ENCODE data around the gene CKS2.
"Not testable (repeated sequence)": the region's sequence is repeated elsewhere in the genome, so short reads cannot be mapped to it uniquely, and the experiment has no call there.

CKS2 gene

GRCh38 chr9:89342948-89343347 lies 32.0 kb downstream of the CKS2 start:
- no peaks in the 10 kb centered on the region for H3K27me3 ChIP-seq (ENCODE audit: low read length)
- TF ChIP-seq CTCF (IDR thresholded peaks at IDR 0.05; ENCODE audit: insufficient read depth, low read length, poor library complexity, severe bottlenecking) (no peak), EZH2phosphoT487 (conservative IDR thresholded peaks at IDR 0.05; ENCODE audit: low read length) (no peak)
- no peaks in the 10 kb centered on the region for H3F3A ChIP-seq (ENCODE audit: insufficient read depth)
- no peak overlapping the region for H3K4me3 ChIP-seq (ENCODE audit: insufficient read depth, low read length, poor library complexity, severe bottlenecking)
- H3K9me3 ChIP-seq (ENCODE audit: insufficient read depth, low read length) = no peaks in the 10 kb centered on the region
- no peaks in the 10 kb centered on the region for H3K9me2 ChIP-seq (replicated peaks; ENCODE audit: insufficient read depth, low read length)
- H2AFZ ChIP-seq (ENCODE audit: low read depth, low read length, severe bottlenecking) = no peak overlapping the region
- no peaks in the 10 kb centered on the region for H3K79me2 ChIP-seq (ENCODE audit: insufficient read depth, low read length)
- peaks cover 56% of the 10 kb centered on the region for H3K36me3 ChIP-seq (ENCODE audit: low read length)
- H4K20me1 ChIP-seq (ENCODE audit: low read depth, low read length) = no peaks in the 10 kb centered on the region
- no peak overlapping the region for H3K4me2 ChIP-seq (ENCODE audit: low read depth, low read length, poor library complexity, severe bottlenecking)
- no peak overlapping the region for H3K9ac ChIP-seq (ENCODE audit: low read length)
- H3K27ac ChIP-seq (ENCODE audit: low read depth, low read length) = no peak overlapping the region

- not testable (repeated sequence) for H2AFZ ChIP-seq (ENCODE audit: low read depth, low read length, severe bottlenecking); H3K9ac ChIP-seq (ENCODE audit: low read length); H3F3A ChIP-seq (ENCODE audit: insufficient read depth); H3K79me2 ChIP-seq (ENCODE audit: insufficient read depth, low read length); H3K27ac ChIP-seq (ENCODE audit: low read depth, low read length); H3K9me2 ChIP-seq (replicated peaks; ENCODE audit: insufficient read depth, low read length); H3K4me2 ChIP-seq (ENCODE audit: low read depth, low read length, poor library complexity, severe bottlenecking); H3K4me3 ChIP-seq (ENCODE audit: insufficient read depth, low read length, poor library complexity, severe bottlenecking); H4K20me1 ChIP-seq (ENCODE audit: low read depth, low read length); H3K27me3 ChIP-seq (ENCODE audit: low read length); H3K9me3 ChIP-seq (ENCODE audit: insufficient read depth, low read length)
- H3K36me3 ChIP-seq (ENCODE audit: low read length) = peaks cover 53% of the 10 kb centered on the region
Observed at GRCh38 chr9:89343812-89344211, 32.8 kb downstream of the CKS2 start.

GRCh38 chr9:89345476-89345875 lies 34.5 kb downstream of the CKS2 start:
- Histone ChIP-seq H3K36me3 (ENCODE audit: low read length) (peaks cover 46% of the 10 kb centered on the region), H3K4me2 (ENCODE audit: low read depth, low read length, poor library complexity, severe bottlenecking) (no peak overlapping the region), H3K4me3 (ENCODE audit: insufficient read depth, low read length, poor library complexity, severe bottlenecking) (no peak overlapping the region), H3K27ac (ENCODE audit: low read depth, low read length) (no peak overlapping the region), H4K20me1 (ENCODE audit: low read depth, low read length) (no peaks in the 10 kb centered on the region), H3F3A (ENCODE audit: insufficient read depth) (no peaks in the 10 kb centered on the region), H3K9me3 (ENCODE audit: insufficient read depth, low read length) (no peaks in the 10 kb centered on the region), H3K79me2 (ENCODE audit: insufficient read depth, low read length) (no peaks in the 10 kb centered on the region), H2AFZ (ENCODE audit: low read depth, low read length, severe bottlenecking) (no peak overlapping the region), H3K9ac (ENCODE audit: low read length) (no peak overlapping the region), H3K9me2 (replicated peaks; ENCODE audit: insufficient read depth, low read length) (no peaks in the 10 kb centered on the region), H3K27me3 (ENCODE audit: low read length) (no peaks in the 10 kb centered on the region)
- TF ChIP-seq CTCF (IDR thresholded peaks at IDR 0.05; ENCODE audit: insufficient read depth, low read length, poor library complexity, severe bottlenecking) = no peak
- no peak for TF ChIP-seq EZH2phosphoT487 (conservative IDR thresholded peaks at IDR 0.05; ENCODE audit: low read length)

- Histone ChIP-seq H3K9me2 (replicated peaks; ENCODE audit: insufficient read depth, low read length) (no peaks in the 10 kb centered on the region), H3F3A (ENCODE audit: insufficient read depth) (no peaks in the 10 kb centered on the region)
Observed at GRCh38 chr9:89346696-89347095, 35.7 kb downstream of the CKS2 start.

More at GRCh38 chr9:89346696-89347095, 35.7 kb downstream of the CKS2 start:
- TF ChIP-seq CTCF (IDR thresholded peaks at IDR 0.05; ENCODE audit: insufficient read depth, low read length, poor library complexity, severe bottlenecking) = no peak
- TF ChIP-seq EZH2phosphoT487 (conservative IDR thresholded peaks at IDR 0.05; ENCODE audit: low read length) = no peak
- no peaks in the 10 kb centered on the region for H3K27me3 ChIP-seq (ENCODE audit: low read length)
- H3K4me3 ChIP-seq (ENCODE audit: insufficient read depth, low read length, poor library complexity, severe bottlenecking) = no peak overlapping the region
- H3K9ac ChIP-seq (ENCODE audit: low read length) = no peak overlapping the region
- H3K9me3 ChIP-seq (ENCODE audit: insufficient read depth, low read length) = no peaks in the 10 kb centered on the region
- H3K27ac ChIP-seq (ENCODE audit: low read depth, low read length) = no peak overlapping the region
- no peak overlapping the region for H2AFZ ChIP-seq (ENCODE audit: low read depth, low read length, severe bottlenecking)
- H3K79me2 ChIP-seq (ENCODE audit: insufficient read depth, low read length) = no peaks in the 10 kb centered on the region
- H3K4me2 ChIP-seq (ENCODE audit: low read depth, low read length, poor library complexity, severe bottlenecking) = no peak overlapping the region
- H3K36me3 ChIP-seq (ENCODE audit: low read length) = peaks cover 34% of the 10 kb centered on the region
- no peaks in the 10 kb centered on the region for H4K20me1 ChIP-seq (ENCODE audit: low read depth, low read length)

All from SU-DHL-6 (cell line).